Duodenal mucosa (tissue), 2 donors: ENCODE data around the gene SUPT3H.

Source experiments
- H3K27ac ChIP-seq: one replicate; pipeline ENCODE4 v1.7.0; 2013; ENCODE audit warnings: low read depth, low read length
- H3K27me3 ChIP-seq, 2 donors: one replicate each; pipeline ENCODE4 v1.7.0; 2013; ENCODE audit warnings: low read length in 2 of 2, control low read depth in 1 of 2; ENCODE audit not compliant: insufficient read depth in 2 of 2, control insufficient read depth in 1 of 2
- H3K36me3 ChIP-seq, 2 donors: one replicate each; pipeline ENCODE4 v1.7.0; 2013; ENCODE audit warnings: low read length in 2 of 2, control low read depth in 1 of 2; ENCODE audit not compliant: insufficient read depth in 2 of 2, control insufficient read depth in 1 of 2
- H3K4me1 ChIP-seq, 2 donors: one replicate each; pipeline ENCODE4 v1.7.0; 2013; ENCODE audit warnings: low read length in 2 of 2, control low read depth in 1 of 2; ENCODE audit not compliant: insufficient read depth in 2 of 2, control insufficient read depth in 1 of 2
- H3K4me3 ChIP-seq, 2 donors: one replicate each; pipeline ENCODE4 v1.7.0; 2013; ENCODE audit warnings: low read length in 2 of 2, low read depth in 1 of 2
- H3K9ac ChIP-seq, 2 donors: one replicate each; pipeline ENCODE4 v1.7.0; 2013; ENCODE audit warnings: low read length in 2 of 2, low read depth in 1 of 2
- H3K9me3 ChIP-seq, 2 donors: one replicate each; pipeline ENCODE4 v1.7.0; 2013; ENCODE audit warnings: low read length in 2 of 2, control low read depth in 1 of 2; ENCODE audit not compliant: control insufficient read depth in 1 of 2

The SUPT3H gene

GRCh38 chr6:44833248-44833647, 544.5 kb downstream of the SUPT3H start:
- H3K4me1 ChIP-seq, result no peaks in the 10 kb centered on the region
- H3K27me3 ChIP-seq, result no peaks in the 10 kb centered on the region
- H3K27ac ChIP-seq, result no peak overlapping the region
- no peaks in the 10 kb centered on the region for H3K9me3 ChIP-seq
- no peak overlapping the region for H3K9ac ChIP-seq
- no peak overlapping the region for H3K4me3 ChIP-seq
- H3K36me3 ChIP-seq, result no peaks in the 10 kb centered on the region

DNA sequence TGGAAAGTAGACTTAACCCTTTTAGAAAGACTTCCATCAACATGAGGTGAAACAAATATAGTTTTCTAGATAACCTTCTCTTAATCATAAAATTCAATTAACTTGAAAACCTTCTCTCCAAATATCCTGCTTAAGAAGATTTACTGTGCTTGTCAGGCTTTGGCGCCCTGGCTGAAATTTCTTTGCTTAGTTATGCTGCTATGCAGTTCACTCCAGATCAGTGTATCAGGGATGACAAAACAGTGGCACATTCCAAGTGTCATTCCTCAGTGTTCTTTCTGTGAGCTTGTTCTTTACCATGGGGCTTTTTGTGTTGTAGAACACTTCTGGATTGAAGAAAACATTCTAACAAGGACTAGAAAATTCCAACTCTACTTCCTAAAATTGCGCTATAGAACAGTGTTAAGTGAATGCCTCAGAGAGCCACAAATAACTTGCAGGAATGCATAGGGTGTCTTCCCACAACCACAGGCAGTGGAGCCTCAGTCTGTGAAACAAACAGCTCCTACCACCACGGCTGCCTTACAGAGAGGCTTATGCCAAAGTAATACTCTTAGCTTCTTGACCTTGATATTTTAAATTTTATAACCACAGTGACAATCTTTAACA, 546.6 kb downstream of the SUPT3H start:
- H3K27me3 ChIP-seq, result no peaks in the 10 kb centered on the region
- H3K36me3 ChIP-seq, result no peaks in the 10 kb centered on the region
- no peak overlapping the region for H3K4me3 ChIP-seq
- no peaks in the 10 kb centered on the region for H3K4me1 ChIP-seq
- no peak overlapping the region for H3K27ac ChIP-seq
- no peak overlapping the region for H3K9ac ChIP-seq
- H3K9me3 ChIP-seq, result no peaks in the 10 kb centered on the region

DNA sequence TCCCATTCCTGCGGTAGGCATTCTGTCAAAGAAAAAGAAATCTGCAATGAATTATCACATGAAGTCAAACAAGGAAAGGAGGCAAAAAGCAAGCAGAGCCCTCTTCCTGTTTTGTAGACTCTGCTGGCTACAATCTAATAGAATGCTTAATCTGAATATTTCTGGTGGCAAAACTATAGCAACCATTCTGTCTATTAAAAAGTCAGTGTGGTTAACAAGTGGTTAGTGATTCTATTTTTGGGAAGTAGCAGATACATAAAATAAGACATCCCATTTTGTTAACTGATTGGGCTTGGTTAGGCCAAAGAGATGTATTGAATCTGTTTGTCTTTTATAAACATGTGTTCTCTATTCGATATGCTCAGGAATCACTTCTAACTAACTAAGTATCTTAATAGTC, 547.9 kb downstream of the SUPT3H start:
- Histone ChIP-seq H3K9me3 (no peaks in the 10 kb centered on the region), H3K36me3 (no peaks in the 10 kb centered on the region), H3K9ac (no peak overlapping the region), H3K27ac (no peak overlapping the region), H3K4me3 (no peak overlapping the region), H3K27me3 (no peaks in the 10 kb centered on the region), H3K4me1 (no peaks in the 10 kb centered on the region)

DNA sequence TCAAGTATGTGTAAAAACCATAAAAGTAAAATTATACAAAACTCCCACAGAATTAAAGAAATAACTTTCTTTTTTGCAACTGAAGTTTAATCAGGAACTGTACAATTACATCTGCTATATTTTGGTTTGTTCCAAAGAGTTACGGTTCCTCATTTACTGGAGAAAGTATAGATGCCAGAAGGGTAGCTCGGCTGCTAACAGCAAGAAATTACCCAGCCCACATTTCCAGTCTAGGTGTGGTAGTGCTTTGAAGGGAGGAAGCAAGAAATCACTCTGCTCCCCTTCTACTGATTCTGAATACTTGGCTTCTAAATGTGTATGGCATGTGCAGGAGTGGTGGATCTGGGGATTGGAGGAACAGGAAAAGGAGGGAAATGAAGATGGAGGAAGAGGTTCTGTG, 549.0 kb downstream of the SUPT3H start:
- Histone ChIP-seq H3K36me3 (no peaks in the 10 kb centered on the region), H3K27me3 (no peaks in the 10 kb centered on the region), H3K9me3 (no peaks in the 10 kb centered on the region), H3K9ac (no peak overlapping the region), H3K4me3 (no peak overlapping the region), H3K27ac (no peak overlapping the region), H3K4me1 (no peaks in the 10 kb centered on the region)

- H3K9me3 ChIP-seq, result no peaks in the 10 kb centered on the region
- no peaks in the 10 kb centered on the region for H3K36me3 ChIP-seq
- no peak overlapping the region for H3K27ac ChIP-seq
- no peak overlapping the region for H3K9ac ChIP-seq
- no peak overlapping the region for H3K4me3 ChIP-seq
- H3K4me1 ChIP-seq, result no peaks in the 10 kb centered on the region
- no peaks in the 10 kb centered on the region for H3K27me3 ChIP-seq
These were observed 551.6 kb downstream of the SUPT3H start for GRCh38 chr6:44826025-44826676.

DNA sequence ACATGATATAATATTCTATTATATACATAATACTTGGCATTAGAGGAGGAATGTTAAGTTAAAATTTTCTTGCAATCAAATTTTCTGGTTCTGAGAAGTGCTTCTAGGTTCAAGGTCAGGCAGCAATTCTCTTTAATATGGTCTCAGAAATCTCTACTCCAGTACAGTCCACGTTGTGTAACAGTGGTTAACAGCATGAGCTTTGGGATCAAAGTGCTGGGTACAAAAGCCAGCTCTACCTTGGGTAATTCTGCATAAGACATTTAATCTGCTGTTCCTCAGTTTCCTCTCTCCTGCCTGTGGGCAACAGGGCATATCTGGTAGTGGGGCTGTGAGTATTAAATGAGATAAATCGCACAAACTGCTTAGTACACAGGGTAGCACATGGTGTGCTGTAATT, 552.5 kb downstream of the SUPT3H start:
- Histone ChIP-seq H3K27me3 (no peaks in the 10 kb centered on the region), H3K4me1 (no peaks in the 10 kb centered on the region), H3K9ac (no peak overlapping the region), H3K36me3 (no peaks in the 10 kb centered on the region), H3K9me3 (no peaks in the 10 kb centered on the region), H3K27ac (no peak overlapping the region), H3K4me3 (no peak overlapping the region)

DNA sequence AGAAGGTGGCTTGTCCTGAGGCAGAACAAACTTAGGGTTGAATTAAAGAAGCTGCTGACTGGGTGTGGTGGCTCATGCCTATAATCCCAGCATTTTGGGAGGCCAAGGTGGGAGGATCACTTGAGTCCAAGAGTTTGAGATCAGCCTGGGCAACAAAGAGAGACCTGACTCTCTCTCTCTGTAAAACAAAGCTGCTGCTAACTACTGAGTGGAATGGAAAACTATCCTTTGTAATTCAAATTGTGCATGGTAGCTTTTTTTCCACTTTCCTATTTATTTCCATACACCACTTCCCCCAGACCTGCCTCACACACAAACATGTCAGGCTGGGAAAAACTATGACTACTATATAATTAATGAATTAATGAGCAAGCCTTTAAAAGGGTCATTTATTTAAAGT, 553.2 kb downstream of the SUPT3H start:
- H3K9me3 ChIP-seq, result no peaks in the 10 kb centered on the region
- H3K36me3 ChIP-seq, result no peaks in the 10 kb centered on the region
- H3K9ac ChIP-seq, result no peak overlapping the region
- no peaks in the 10 kb centered on the region for H3K27me3 ChIP-seq
- no peaks in the 10 kb centered on the region for H3K4me1 ChIP-seq
- no peak overlapping the region for H3K4me3 ChIP-seq
- no peak overlapping the region for H3K27ac ChIP-seq

- H3K4me1 ChIP-seq, result no peaks in the 10 kb centered on the region
- H3K9me3 ChIP-seq, result no peaks in the 10 kb centered on the region
- H3K27ac ChIP-seq, result no peak overlapping the region
- H3K27me3 ChIP-seq, result no peaks in the 10 kb centered on the region
- no peak overlapping the region for H3K4me3 ChIP-seq
- H3K9ac ChIP-seq, result no peak overlapping the region
- no peaks in the 10 kb centered on the region for H3K36me3 ChIP-seq
These were observed 557.0 kb downstream of the SUPT3H start for GRCh38 chr6:44820759-44821158.

GRCh38 chr6:44820321-44820720, 557.4 kb downstream of the SUPT3H start:
- Histone ChIP-seq H3K27ac (no peak overlapping the region), H3K27me3 (no peaks in the 10 kb centered on the region), H3K36me3 (no peaks in the 10 kb centered on the region), H3K4me1 (no peaks in the 10 kb centered on the region), H3K9ac (no peak overlapping the region), H3K9me3 (no peaks in the 10 kb centered on the region), H3K4me3 (no peak overlapping the region)

DNA sequence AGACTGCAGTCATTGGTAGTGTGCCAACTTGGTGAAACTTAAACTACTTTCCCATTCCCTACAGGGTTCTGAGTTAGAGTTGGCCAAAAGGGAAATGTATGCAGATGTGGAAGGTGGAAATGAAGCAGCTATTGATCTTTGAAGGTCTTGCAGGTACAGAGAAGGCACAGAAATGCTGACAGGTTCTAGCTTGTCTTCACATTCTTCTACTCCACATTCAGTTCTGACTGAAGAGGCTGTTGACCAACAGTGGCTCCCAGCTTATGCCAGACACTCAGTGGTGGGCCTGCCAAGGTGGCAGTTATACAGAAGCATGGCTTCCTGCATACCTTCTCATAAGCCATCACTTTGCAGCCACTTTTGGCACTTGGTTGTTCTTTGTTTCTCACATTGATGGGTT, 566.3 kb downstream of the SUPT3H start:
- Histone ChIP-seq H3K27ac (no peak overlapping the region), H3K4me1 (peaks cover 5% of the 10 kb centered on the region in 2 donors), H3K27me3 (no peaks in the 10 kb centered on the region), H3K9ac (no peak overlapping the region), H3K4me3 (no peak overlapping the region), H3K36me3 (no peaks in the 10 kb centered on the region), H3K9me3 (no peaks in the 10 kb centered on the region)
